GM19463 (cell line): ENCODE results near the gene ZNF14.
"Not testable (repeated sequence)": the region's sequence is repeated elsewhere in the genome, so short reads cannot be mapped to it uniquely, and the experiment has no call there.

Source experiments
- ATAC-seq: cut with Tn5 transposase; IDR thresholded peaks from one replicate; pipeline ENCODE4 v1.9.1; 2021; ENCODE audit warnings: mild to moderate bottlenecking, moderate library complexity; ENCODE audit not compliant: unreplicated experiment

ZNF14 gene

GRCh38 chr19:19747357-19748220 is 14.7 kb upstream of the ZNF14 start:
- no peak for ATAC-seq

- no peak for ATAC-seq
These were observed 13.6 kb upstream of the ZNF14 start for GRCh38 chr19:19746286-19747213.

- no peak for ATAC-seq
These were observed 12.8 kb upstream of the ZNF14 start for GRCh38 chr19:19745496-19746285.

GRCh38 chr19:19744641-19745040 is 11.7 kb upstream of the ZNF14 start:
- ATAC-seq, result no peak

- not testable (repeated sequence) for ATAC-seq
These were observed 11.0 kb upstream of the ZNF14 start for GRCh38 chr19:19743921-19744320.

GRCh38 chr19:19743176-19743575 is 10.3 kb upstream of the ZNF14 start:
- no peak for ATAC-seq

GRCh38 chr19:19742773-19743172 is 9.9 kb upstream of the ZNF14 start:
- ATAC-seq, result no peak

- no peak for ATAC-seq
These were observed 8.3 kb upstream of the ZNF14 start for GRCh38 chr19:19741184-19741583.

GRCh38 chr19:19740755-19741154 is 7.8 kb upstream of the ZNF14 start:
- ATAC-seq, result no peak

- ATAC-seq, result no peak
These were observed 5.7 kb upstream of the ZNF14 start for GRCh38 chr19:19738564-19738963.

- no peak for ATAC-seq
These were observed 4.8 kb upstream of the ZNF14 start for GRCh38 chr19:19737559-19738332.

- no peak for ATAC-seq
These were observed 11.0 kb downstream of the ZNF14 start for GRCh38 chr19:19721896-19722295.

GRCh38 chr19:19719798-19720197 is 13.1 kb downstream of the ZNF14 start:
- ATAC-seq, result no peak

- no peak for ATAC-seq
These were observed 20.7 kb downstream of the ZNF14 start for GRCh38 chr19:19711934-19712828.

- ATAC-seq, result no peak
These were observed 21.5 kb downstream of the ZNF14 start for GRCh38 chr19:19711306-19711933.

GRCh38 chr19:19710506-19710905 is 22.4 kb downstream of the ZNF14 start:
- no peak for ATAC-seq

- no peak for ATAC-seq
These were observed 28.1 kb downstream of the ZNF14 start for GRCh38 chr19:19704836-19705235.

GRCh38 chr19:19700493-19700892 is 32.4 kb downstream of the ZNF14 start:
- ATAC-seq, result not testable (repeated sequence)

GRCh38 chr19:19697589-19697988 is 35.3 kb downstream of the ZNF14 start:
- no peak for ATAC-seq
